SK-N-DZ (cell line): ENCODE data around the gene PEX3.
"Not testable (repeated sequence)": the region's sequence is repeated elsewhere in the genome, so short reads cannot be mapped to it uniquely, and the experiment has no call there.

ENCODE experiments used
- DNase-seq: peaks from one replicate; pipeline ENCODE4 v3.0.0-alpha.2; 2015; ENCODE audit warnings: low spot score

PEX3 gene

DNA sequence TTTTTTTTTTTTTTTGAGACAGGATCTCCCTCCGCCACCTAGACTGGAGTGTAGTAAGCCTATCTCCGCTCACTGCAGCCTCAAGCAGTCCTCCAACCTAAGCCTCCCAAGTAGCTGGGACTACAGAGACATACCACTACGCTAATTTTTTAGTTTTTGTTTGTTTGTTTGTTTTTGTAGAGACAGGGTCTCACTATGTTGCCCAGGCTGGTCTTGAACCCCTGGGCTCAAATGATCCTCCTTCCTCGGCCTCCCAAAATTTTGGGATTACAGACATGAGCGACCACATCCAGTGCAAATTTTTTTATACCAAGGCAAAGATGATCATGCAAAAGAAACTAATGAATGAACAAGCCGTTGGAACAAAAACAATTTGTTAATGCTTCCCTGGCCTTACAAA, 55.6 kb downstream of the PEX3 start:
- DNase-seq, result no peak

DNA sequence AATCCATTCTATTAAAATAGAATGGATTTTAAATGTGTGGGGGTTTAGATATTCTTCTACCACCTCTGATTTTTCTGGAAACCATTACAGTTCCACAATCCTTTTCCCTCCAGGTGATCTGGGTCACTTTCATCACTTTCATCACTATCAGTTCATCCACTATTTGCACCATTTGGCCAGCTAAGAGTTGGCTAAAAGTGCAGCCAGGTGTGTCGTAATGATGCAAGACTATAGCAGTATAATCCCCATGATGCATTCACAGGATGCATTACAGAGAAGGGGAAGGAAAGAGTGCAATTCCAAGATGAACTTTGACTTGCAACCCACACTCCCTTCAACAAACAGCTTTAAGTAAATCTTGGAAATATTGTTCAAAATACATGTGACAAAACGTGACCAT, 56.0 kb downstream of the PEX3 start:
- no peak for DNase-seq

DNA sequence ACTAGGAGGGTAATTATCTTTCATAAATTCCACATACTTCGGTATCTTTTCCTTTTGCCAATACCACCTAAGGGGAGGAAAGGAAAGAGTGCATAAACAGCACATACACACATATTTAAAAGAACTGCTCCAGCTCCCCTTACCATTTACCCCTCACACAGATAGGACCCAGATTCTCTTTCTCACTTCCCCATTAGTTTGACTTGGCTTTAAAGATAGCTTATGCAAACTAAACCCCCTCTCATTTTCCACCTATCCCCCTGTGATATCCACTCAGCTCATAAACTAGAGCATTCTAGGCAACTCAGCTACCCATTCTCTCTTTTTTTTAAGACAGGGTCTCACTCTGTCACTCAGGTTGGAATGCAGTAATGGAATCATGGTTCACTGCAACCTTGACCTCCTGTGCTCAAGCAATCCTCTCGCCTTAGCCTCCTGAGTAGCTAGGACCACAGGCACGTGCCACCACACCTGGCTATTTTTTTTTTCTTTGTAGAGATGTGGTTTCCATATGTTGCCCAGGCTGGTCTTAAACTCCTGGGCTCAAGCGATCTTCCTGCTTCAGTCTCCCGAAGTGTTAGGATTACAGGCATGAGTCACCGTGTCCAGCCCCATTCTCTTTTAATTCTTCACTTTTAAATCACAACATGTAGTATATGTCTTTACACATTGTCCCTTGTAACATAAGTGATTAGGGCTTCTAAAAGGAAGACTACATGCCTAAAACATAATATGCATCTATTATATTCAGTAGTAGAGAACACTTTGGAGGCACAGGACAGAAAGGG, 56.9 kb downstream of the PEX3 start:
- no peak for DNase-seq

DNA sequence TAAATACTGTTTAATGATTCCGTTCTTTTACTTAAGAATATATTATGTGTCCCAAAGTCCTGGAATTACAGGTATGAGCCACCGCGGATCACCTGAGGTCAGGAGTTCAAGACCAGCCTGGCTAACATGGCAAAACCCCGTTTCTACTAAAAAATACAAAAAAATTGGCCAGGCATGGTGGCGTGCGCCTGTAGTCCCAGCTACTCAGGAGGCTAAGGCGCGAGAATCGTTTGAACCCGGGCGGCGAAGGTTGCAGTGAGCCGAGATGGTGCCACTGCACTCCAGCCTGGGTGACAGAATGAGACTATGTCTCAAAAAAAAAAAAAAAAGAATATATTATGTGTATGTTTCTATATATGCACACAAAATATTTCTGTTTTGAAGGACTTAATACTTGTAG, 59.7 kb downstream of the PEX3 start:
- not testable (repeated sequence) for DNase-seq

DNA sequence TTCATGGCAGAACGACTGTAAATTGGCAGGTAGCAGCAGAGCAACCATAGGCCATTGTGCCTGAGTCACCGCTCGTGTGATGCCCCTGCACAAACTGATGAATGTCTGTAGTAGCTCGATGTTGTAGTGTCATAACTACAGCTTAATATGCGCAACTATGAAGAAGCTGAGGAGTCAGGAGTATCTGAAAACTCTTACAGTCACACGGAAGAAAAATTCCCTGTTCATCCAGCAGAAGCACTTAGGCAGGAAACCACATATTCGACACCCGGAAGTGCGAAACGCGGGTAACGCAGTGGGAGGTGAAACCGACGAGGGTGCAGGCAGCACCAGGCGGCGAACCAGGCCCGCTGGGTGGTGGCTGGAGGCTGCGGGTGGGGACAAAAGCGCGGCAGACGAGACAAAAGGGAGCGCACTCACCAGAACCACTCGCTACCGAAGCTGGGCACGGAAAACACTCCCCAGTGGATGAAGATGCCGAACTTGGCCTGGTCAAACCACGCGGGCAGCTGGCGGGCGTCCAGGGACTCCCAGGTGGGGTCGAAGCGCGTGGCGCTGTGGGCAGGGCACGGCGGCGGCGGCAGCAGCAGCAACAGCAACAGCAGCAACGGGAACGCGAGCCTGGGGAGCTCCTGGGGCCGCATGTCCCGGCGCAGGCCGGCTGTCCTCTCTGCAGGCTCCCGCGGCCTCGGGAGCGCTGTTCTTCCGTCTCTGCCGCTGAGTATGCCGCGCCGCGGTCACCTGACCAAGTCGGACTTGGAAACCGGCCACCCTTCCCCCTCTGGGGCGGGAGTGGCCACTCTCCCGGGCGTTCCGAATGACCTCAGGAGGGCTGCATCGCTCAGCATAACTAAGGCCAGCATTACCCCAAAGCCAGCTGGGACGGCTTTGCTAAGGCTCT, 60.6 kb downstream of the PEX3 start, which contains the start of gene FUCA2:
TSS of gene FUCA2 (minus strand) at position 730 of the 901 bp plus-strand sequence. CDS start at position 644, 86 bp downstream.
- DNase-seq, result no peak

DNA sequence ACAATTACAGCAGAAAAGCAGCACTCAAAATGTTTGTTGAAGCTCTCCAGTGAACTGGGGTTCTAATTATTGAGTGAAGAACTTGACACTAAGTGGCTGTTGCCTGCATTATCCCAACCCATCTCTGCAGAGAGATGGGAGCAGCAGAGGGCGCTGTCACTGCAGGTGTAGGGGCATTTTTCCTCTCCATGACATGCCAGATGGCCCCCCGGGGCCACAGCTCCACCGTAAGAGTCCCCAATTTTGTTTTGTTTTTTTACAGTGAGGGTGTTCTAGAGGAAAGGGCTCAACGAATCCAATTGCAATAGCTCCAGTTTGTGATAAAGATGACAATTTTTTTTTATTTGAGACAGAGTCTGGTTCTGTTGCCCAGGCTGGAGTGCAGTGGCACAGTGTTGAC, 62.8 kb downstream of the PEX3 start:
- DNase-seq, result no peak

DNA sequence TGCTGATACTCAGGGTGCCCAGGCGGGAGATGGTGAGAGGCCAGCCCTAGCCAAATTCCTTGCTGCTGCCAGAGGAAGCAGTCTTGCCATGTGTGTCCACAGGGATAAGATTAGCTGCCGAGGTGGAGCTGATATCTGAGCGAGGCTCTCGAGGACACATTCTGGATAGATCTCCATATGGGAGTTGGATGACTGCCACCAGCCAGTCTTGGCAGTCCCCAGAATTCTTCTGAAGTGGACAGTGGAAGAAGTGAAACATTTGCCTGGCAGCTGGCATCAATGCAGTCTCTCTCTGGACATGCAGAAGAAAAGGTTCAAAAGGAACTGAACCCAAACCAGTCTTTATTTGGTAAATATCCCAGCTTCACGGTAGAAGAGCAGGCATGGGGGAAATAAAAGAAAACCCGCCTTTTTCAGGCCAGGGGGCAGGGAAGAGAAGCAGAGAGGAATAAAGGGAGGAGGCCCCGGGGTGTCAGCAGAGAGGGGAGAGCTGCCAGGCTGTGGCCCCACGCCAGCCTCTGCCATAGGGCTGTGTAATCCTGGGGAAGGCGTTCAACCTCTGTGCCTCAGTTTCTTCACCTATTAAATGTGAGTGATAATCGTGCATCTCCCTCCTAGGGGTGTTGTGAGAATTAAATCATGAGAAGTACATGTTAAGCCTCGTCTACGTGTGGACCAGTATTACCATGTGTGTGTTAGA, 64.6 kb downstream of the PEX3 start:
- DNase-seq, result no peak

DNA sequence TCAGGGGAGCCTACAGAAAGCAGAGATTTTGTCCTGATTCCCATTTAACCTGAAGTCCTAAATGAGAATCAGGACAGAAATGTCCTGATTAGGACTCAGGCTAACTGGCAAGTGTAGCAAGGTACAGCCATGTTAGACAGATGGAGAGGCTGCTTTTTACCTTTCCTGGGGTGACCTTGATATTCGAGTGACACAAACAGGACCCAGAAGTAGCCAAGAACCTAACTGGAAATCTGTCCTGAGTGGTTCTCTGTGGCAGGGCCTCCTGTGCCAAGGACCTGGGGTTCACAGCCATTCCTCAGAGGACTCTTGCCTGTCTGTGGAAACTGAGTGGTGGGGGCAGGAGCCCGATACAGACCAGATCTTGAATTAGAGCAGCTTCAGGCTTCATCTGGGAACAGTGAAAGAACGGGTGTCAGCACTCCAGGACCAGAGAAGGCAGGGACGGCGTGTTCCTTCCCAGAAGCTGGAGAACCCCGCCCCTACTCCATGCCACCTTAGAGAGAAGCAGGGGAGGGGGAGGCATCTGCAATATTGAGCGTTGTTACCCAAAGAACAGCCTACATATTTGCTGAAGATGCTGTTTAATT, 65.3 kb downstream of the PEX3 start:
- DNase-seq, result peak; percentile 22

DNA sequence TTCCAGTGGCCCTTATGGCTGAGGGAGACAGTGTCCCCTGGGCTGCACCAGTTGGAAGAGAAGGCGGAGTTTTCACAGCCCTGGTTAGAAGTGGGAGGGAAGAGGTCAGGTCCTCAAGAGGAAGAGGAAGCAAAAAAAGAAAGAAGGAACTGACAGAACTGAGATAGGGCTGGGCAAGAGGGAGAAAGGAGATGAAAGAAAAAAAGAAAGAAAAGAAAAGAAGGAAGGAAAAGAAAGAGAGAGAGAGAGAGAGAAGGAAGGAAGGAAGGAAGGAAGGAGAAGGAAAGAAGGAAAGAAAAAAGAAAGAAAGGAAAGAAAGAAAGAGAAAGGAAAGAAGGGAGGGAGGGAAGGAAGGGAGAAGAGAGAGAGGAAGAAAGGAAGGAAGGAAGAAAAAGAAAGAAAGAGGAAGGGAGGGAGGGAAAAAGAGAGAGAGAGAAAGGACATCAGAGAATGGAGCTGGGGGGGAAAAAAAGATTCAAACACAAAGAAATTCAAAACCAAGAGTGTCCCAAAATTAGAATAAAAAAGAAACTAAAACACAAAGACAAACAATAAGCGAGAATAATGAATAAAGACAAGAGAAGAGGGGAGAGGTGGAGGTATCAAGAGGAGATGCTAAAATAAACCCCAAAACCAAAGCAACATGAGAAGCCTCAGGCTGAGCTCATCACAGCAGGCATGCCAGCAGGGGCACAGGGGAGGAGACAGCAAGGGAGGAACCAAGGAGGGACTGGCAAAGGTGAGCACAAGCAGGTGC, 66.3 kb downstream of the PEX3 start:
- DNase-seq, result no peak

DNA sequence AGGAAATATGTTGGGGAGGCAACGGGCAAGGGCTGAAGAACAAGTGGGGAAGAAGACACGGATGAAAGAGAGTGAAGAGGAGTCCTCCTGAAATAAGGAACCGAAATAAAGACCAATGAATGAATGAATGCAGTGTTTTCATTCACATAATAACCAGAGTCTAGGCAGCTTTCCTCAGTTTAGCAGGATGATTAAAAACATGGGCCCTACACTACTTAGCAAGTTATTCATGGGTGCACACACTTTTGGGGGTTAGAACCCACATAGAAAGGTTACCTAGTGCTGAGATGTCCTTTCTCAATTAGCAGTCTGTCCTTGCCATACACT, 66.8 kb downstream of the PEX3 start:
- no peak for DNase-seq

DNA sequence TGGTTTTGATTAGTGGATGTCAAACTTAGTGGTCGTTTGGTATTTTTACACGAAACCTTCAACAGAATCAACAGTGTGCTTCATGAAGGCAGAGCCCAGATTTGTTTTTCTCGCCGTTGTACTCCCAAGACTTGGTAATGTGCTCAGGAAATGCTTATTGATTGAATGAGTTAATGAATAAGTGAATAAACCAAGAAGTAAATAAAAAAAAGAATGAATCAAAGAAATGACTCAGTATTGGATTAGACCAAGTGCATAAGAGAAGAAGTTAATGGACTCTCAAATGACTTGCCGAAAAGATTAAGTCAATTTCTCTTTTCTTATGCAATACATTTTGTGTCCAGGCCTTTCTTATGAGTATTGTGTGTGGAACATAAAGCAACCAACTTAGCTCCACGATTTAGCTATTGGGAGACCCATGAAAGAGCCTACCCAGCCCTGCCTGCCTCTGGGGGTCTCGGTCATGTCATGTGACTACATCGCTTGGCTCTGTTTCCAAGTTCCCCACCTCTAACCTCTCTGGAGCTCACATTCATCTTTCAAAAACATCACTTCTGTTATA, 71.5 kb downstream of the PEX3 start:
- DNase-seq, result no peak

DNA sequence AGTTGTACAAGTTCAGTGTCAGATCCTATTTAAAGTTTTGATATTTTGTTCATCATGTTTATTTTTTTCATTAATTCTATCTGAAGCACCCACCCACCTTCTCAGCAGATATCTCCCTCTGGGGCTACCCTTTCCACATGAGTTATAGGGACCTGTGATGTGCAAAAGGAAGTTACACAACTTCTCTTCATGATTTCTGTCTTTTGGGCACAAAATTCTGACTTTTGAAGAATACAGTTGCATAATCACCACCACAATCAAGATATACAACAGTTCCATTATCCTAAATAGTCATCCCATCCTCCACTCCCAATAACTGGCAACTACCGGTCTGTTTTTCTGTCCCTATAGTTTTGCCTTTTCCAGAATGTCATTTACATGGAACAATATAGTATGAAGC, 74.8 kb downstream of the PEX3 start:
- DNase-seq, result no peak

DNA sequence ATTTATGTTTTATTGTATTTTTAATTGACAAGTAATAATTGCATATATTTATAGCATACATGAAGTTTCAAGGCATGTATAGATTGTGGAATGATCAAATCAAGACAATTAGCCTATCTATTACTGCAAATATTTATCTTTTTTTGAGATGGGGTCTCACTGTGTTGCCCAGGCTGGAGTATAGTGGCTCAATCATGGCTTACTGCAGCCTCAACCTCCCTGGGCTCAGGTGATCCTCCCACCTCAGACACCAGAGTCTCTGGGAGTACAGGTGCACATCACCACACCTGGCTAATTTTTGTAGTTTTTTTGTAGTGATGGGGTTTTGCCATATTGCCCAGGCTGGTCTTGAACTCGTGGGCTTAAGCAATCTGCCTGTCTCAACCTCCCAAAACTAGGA, 77.1 kb downstream of the PEX3 start:
- no peak for DNase-seq

DNA sequence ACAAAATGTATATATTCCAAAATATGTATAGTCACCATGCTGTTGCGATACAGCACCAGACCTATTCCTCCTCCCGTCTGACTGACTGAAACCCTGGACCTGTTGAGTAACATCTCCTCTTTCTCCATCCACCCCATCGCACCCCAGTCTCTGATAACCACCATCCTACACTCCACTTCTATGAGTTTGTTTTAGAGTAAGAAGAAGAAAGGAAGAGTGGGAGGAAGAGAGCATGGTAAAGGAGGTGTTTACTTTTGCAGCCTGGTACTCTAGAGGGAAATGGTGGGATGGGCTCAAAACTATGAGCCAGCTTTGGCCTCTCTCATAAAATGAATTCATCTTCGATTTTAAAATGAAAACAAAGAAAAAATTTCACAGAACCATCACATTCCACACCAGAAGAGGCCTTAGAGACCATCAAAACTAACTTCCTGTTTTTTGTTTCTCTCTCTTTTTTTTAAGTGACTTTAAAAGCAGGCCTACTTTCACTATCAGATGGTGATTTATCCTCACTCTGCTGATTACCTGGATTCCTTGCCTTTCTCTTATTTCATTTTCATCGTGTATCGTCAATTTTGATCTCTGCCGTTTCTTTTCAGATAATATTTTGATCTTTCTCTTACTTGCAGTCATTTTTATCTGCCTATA, 77.7 kb downstream of the PEX3 start:
- no peak for DNase-seq

DNA sequence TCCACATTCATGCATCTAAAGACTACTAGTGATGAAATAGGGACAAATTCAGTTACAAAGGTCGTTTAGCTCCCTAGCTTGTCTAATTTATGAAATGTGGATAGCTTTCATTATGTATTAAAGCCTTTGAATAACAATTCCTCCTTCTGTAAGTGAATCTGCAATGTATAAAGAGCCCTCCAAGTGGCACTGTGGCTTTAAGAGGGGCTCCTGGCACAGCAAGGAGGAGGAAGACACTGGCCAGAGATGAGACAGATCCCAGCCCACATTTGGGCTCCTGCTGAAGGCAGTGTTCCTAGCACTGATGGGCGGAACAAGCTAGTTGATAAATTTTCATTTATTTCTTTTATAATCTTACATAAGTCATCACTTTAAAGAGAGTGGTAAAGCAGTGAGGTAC, 78.5 kb downstream of the PEX3 start:
- DNase-seq, result peak; percentile 68

DNA sequence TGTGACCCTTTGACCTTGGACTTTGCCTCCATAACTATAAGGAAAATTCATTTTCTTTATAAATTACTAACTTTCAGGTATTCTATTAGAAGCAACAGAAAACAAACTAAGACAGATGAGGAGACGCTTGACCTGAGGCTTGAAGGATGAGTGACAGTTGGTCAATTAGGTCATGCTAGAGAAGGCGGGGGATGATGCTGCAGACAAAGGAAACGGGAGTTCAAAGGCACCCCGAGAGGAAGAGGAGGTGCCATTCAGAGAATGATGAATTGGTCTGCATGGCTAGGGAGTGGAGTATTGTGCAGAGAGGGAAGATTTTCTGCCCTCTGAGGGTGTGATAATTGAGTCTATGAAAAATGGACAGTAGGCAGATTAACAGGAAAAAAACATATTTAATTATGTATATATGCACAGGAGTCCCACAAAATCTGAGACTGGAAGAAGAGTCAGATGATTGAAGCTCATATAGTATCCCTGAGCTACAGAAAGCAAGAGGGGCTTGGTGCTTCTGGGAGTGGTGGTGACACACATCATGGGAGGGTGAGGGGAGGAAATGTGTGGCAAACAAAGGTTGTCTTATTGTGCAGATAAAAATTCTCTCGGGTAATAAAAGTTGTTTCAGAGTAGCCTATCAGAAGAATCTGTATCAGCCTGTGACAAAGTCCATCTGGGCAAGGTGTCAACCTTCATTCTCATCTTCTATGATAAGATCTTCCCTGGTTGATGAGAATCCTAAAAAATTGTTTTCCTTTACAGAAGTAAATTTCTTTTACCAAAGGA, 81.3 kb downstream of the PEX3 start:
- DNase-seq, result peak; percentile 22

DNA sequence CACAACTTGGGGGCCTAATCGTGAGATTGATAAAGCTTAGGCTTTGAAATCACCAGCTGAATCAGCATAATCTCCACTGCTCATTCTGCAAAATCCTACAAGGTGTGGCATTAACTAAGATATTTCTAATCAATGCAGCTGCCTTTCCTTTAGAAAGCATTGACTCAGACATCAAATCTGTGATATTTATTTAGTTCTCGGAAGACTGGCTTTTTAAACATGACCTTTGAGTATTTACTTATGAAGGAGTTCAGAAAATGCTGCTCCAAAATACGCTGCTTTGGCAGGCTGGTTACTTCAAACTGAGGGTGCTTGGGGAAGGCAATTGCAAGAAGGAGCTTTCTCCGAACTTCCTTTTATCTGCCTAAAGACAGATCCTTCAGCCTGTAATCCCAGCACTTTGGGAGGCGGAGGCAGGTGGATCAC, 84.6 kb downstream of the PEX3 start:
- DNase-seq, result no peak

DNA sequence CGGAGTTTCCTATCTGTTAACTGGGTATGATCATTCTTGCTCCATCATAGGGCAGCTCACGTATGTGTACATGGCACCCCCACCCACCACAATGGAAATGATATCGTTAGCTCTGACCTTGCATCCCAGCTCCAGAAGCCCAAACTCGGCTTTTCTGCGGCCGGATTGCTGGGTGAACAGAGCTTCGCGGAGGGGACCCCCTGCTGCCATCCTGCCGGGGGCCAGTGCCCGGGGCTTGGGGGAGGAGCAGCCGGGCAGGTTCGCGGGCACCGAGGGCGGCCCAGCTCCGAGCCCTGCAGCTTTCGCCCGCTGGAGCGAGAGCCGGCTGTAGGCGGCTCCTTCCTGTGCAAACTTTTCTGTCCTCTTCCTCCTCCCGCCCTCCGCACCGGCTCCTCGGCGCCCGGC, 85.9 kb downstream of the PEX3 start:
- DNase-seq, result peak; percentile 16
